Tibial artery (tissue), 4 donors: ENCODE data around the gene AVPR2.

ENCODE experiments used
- DNase-seq, 2 donors: peaks; one replicate each; pipeline ENCODE4 v3.0.0-alpha.2; 2019
- H3K27ac ChIP-seq, 2 donors: fragments of 200-600 bp; sonication (generic) in 1 of 2; 1 replicate in 1 of 2; 2 replicates in 1 of 2; pipeline ENCODE4 v1.5.1; 2018 to 2019; ENCODE audit warnings: mild to moderate bottlenecking in 1 of 2
- H3K27me3 ChIP-seq, 2 donors: fragments of 200-600 bp; sonication (generic) in 1 of 2; one replicate each; pipeline versions ENCODE4 v1.5.1 to v1.6.0; 2016 to 2019
- H3K36me3 ChIP-seq, 3 donors: fragments of 200-600 bp; sonication (generic) in 2 of 3; one replicate each; pipeline ENCODE4 v1.5.1; 2016 to 2019; ENCODE audit warnings: mild to moderate bottlenecking in 2 of 3
- H3K4me1 ChIP-seq, 4 donors: fragments of 200-600 bp; sonication (generic) in 2 of 4; 1 replicate in 3 of 4; 2 replicates in 1 of 4; pipeline ENCODE4 v1.5.1; 2016 to 2019
- H3K4me3 ChIP-seq, 2 donors: fragments of 200-600 bp; sonication (generic) in 1 of 2; 1 replicate in 1 of 2; 2 replicates in 1 of 2; pipeline ENCODE4 v1.5.1; 2018 to 2019; ENCODE audit warnings: mild to moderate bottlenecking in 2 of 2
- H3K9me3 ChIP-seq, 3 donors: fragments of 200-600 bp; sonication (generic) in 1 of 3; one replicate each; pipeline ENCODE4 v1.5.1; 2016 to 2019
- CTCF ChIP-seq, 2 experiments: fragments of 200-600 bp in 1 of 2; fragments of 450-650 bp in 1 of 2; IDR thresholded peaks; one replicate each; pipeline ENCODE4 v1.5.1; 2017 to 2019; ENCODE audit warnings: antibody characterized with exemption in 2 of 2, mild to moderate bottlenecking in 1 of 2, moderate library complexity in 1 of 2
- intact Hi-C: fragments of 100-400 bp; cut with DNase I; formaldehyde crosslinking; loops from one replicate; pipeline ENCODE4 v1.15.0; 2023; ENCODE audit warnings: low total_unique reads

AVPR2 gene

GRCh38 chrX:153953892-153954557, 49.6 kb downstream of the AVPR2 start:
- H3K27me3 ChIP-seq: no peaks in the 10 kb centered on the region
- intact Hi-C loops: loop anchor here (5.0 to 10.0 kb wide), 2 partner anchors 187 to 999 kb away; no protein-coding TSS in a partner anchor
- H3K4me3 ChIP-seq: peak overlapping the region; percentile 12 to 39
- peaks cover 16 to 94% (median 89%) of the 10 kb centered on the region in 3 donors for H3K36me3 ChIP-seq
- H3K27ac ChIP-seq: peak overlapping the region; percentile 85 to 88
- no peak for DNase-seq
- no peak for TF ChIP-seq CTCF (IDR thresholded peaks at IDR 0.05)
- H3K4me1 ChIP-seq: peaks cover 0 to 15% (median 10%) of the 10 kb centered on the region in 4 donors
- H3K9me3 ChIP-seq: no peaks in the 10 kb centered on the region

GRCh38 chrX:153954558-153955227, 50.2 kb downstream of the AVPR2 start:
- no peak for DNase-seq
- H3K36me3 ChIP-seq: peaks cover 19 to 94% (median 90%) of the 10 kb centered on the region in 3 donors
- peak overlapping the region in 1 of 2 donors; percentile 39 for H3K4me3 ChIP-seq
- no peaks in the 10 kb centered on the region for H3K27me3 ChIP-seq
- no peak for TF ChIP-seq CTCF (IDR thresholded peaks at IDR 0.05)
- no peaks in the 10 kb centered on the region for H3K9me3 ChIP-seq
- peak overlapping the region; percentile 85 to 88 for H3K27ac ChIP-seq
- intact Hi-C loops: loop anchor here (5.0 to 10.0 kb wide), 2 partner anchors 187 to 1000 kb away; no protein-coding TSS in a partner anchor
- peaks cover 0 to 15% (median 10%) of the 10 kb centered on the region in 4 donors for H3K4me1 ChIP-seq

GRCh38 chrX:153955228-153955732, 50.8 kb downstream of the AVPR2 start:
- TF ChIP-seq CTCF (IDR thresholded peaks at IDR 0.05): no peak
- no peaks in the 10 kb centered on the region for H3K9me3 ChIP-seq
- H3K27ac ChIP-seq: peak overlapping the region in 1 of 2 donors; percentile 12
- H3K4me3 ChIP-seq: no peak overlapping the region
- H3K36me3 ChIP-seq: peaks cover 25 to 94% (median 91%) of the 10 kb centered on the region in 3 donors
- H3K27me3 ChIP-seq: no peaks in the 10 kb centered on the region
- H3K4me1 ChIP-seq: peaks cover 0 to 15% (median 10%) of the 10 kb centered on the region in 4 donors
- intact Hi-C loops: loop anchor here (10.0 kb wide), 1 partner anchor 1000 kb away; no protein-coding TSS in a partner anchor
- no peak for DNase-seq

- Histone ChIP-seq H3K4me3 (no peak overlapping the region), H3K27ac (peak overlapping the region in 1 of 2 donors; percentile 12), H3K27me3 (no peaks in the 10 kb centered on the region), H3K9me3 (no peaks in the 10 kb centered on the region), H3K36me3 (peaks cover 22 to 93% (median 89%) of the 10 kb centered on the region in 3 donors), H3K4me1 (peaks cover 0 to 15% (median 10%) of the 10 kb centered on the region in 4 donors)
- no peak for TF ChIP-seq CTCF (IDR thresholded peaks at IDR 0.05)
- DNase-seq: no peak
- intact Hi-C loops: loop anchor here (10.0 kb wide), 1 partner anchor 1001 kb away; no protein-coding TSS in a partner anchor
Measured at GRCh38 chrX:153956044-153956907, 51.8 kb downstream of the AVPR2 start.
